HCT116 (cell line): ENCODE results near the gene RPL28.

Experiments
- ATF3 ChIP-seq: IDR thresholded peaks from 2 replicates; pipeline ENCODE4 v1.6.1; 2012
- CTCF ChIP-seq, 3 experiments: fragments of 200-600 bp in 1 of 3; sonication (generic) in 1 of 3; IDR thresholded peaks in 2 of 3; conservative IDR thresholded peaks in 1 of 3; 2 replicates each; pipeline ENCODE4 v1.5.1; 2012 to 2017; ENCODE audit warnings: low read depth in 2 of 3, low read length in 2 of 3, antibody characterized with exemption in 1 of 3, borderline replicate concordance in 1 of 3, control low read depth in 1 of 3, mild to moderate bottlenecking in 1 of 3, mixed read lengths in 1 of 3, mixed run types in 1 of 3, moderate library complexity in 1 of 3; ENCODE audit not compliant: insufficient read depth in 1 of 3
- EGR1 ChIP-seq: IDR thresholded peaks from 2 replicates; pipeline ENCODE4 v1.6.1; 2012; ENCODE audit warnings: low read depth
- EZH2 ChIP-seq: fragments of 200-600 bp; sonication (generic); IDR thresholded peaks from 2 replicates; pipeline ENCODE4 v1.6.1; 2017; ENCODE audit warnings: antibody characterized with exemption, mixed run types
- FOSL1 ChIP-seq: IDR thresholded peaks from 2 replicates; pipeline ENCODE4 v1.6.1; 2012; ENCODE audit warnings: low read depth
- MAX ChIP-seq: IDR thresholded peaks from 2 replicates; pipeline ENCODE4 v1.6.1; 2012
- POLR2A ChIP-seq: IDR thresholded peaks from 2 replicates; pipeline ENCODE4 v1.7.0; 2011; ENCODE audit warnings: borderline replicate concordance; ENCODE audit not compliant: insufficient read depth, insufficient read length; ENCODE audit errors: extremely low read depth
- POLR2AphosphoS5 ChIP-seq: IDR thresholded peaks from 2 replicates; pipeline ENCODE4 v1.6.1; 2011; ENCODE audit warnings: mild to moderate bottlenecking, low read depth, low read length, moderate library complexity
- SIN3A ChIP-seq: IDR thresholded peaks from 2 replicates; pipeline ENCODE4 v1.6.1; 2012; ENCODE audit warnings: low read depth
- SP1 ChIP-seq: IDR thresholded peaks from 2 replicates; pipeline ENCODE4 v1.6.1; 2012; ENCODE audit warnings: low read depth
- TCF7L2 ChIP-seq: IDR thresholded peaks from 2 replicates; pipeline ENCODE4 v1.7.0; 2011; ENCODE audit warnings: borderline replicate concordance, inconsistent platforms; ENCODE audit not compliant: insufficient read depth, insufficient read length; ENCODE audit errors: extremely low read depth
- YY1 ChIP-seq: IDR thresholded peaks from 2 replicates; pipeline ENCODE4 v1.6.1; 2011; ENCODE audit warnings: low read length, low read depth, moderate library complexity, mild to moderate bottlenecking; ENCODE audit not compliant: insufficient replicate concordance; ENCODE audit errors: extremely low read depth
- ZBTB33 ChIP-seq: IDR thresholded peaks from 2 replicates; pipeline ENCODE4 v1.6.1; 2011; ENCODE audit warnings: mild to moderate bottlenecking, low read length, moderate library complexity; ENCODE audit not compliant: insufficient replicate concordance; ENCODE audit errors: extremely low read depth
- ZNF274 ChIP-seq: fragments of 200-500 bp; sonication (Bioruptor generic); IDR thresholded peaks from 2 replicates; pipeline ENCODE4 v1.6.1; 2014; ENCODE audit warnings: mild to moderate bottlenecking, low read depth, low read length, inconsistent platforms

- TF ChIP-seq POLR2A (no peak), EGR1 (no peak), CTCF (IDR thresholded peaks at IDR 0.05 in 2 of 3, conservative IDR thresholded peaks at IDR 0.05 in 1 of 3; ENCODE audit: borderline replicate concordance in 1 of 3, insufficient read depth in 1 of 3, low read depth in 2 of 3, low read length in 2 of 3) (no peak), SIN3A (no peak), YY1 (no peak), POLR2AphosphoS5 (no peak), MAX (no peak), ZBTB33 (no peak), ATF3 (no peak), SP1 (no peak), ZNF274 (no peak), EZH2 (no peak), TCF7L2 (no peak), FOSL1 (no peak)
These were observed 18.9 kb upstream of the RPL28 start for GRCh38 chr19:55366790-55367189.
